Measurements from ENCODE around the gene PVALB.

PVALB gene

GRCh38 chr22:36831206-36831605 is 14.4 kb upstream of the PVALB start:
- no peaks in the 10 kb centered on the region for H3K36me3 ChIP-seq
- H3K27me3 ChIP-seq, result no peaks in the 10 kb centered on the region
- TF ChIP-seq, protein P1, sequence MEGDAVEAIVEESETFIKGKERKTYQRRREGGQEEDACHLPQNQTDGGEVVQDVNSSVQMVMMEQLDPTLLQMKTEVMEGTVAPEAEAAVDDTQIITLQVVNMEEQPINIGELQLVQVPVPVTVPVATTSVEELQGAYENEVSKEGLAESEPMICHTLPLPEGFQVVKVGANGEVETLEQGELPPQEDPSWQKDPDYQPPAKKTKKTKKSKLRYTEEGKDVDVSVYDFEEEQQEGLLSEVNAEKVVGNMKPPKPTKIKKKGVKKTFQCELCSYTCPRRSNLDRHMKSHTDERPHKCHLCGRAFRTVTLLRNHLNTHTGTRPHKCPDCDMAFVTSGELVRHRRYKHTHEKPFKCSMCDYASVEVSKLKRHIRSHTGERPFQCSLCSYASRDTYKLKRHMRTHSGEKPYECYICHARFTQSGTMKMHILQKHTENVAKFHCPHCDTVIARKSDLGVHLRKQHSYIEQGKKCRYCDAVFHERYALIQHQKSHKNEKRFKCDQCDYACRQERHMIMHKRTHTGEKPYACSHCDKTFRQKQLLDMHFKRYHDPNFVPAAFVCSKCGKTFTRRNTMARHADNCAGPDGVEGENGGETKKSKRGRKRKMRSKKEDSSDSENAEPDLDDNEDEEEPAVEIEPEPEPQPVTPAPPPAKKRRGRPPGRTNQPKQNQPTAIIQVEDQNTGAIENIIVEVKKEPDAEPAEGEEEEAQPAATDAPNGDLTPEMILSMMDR (IDR thresholded peaks at IDR 0.05; ENCODE audit: low read depth, low read length), result no peak
- no peak overlapping the region for H3K4me3 ChIP-seq (ENCODE audit: low read depth, low read length)
- DNase-seq, result no peak
- no peaks in the 10 kb centered on the region for H3K4me1 ChIP-seq
- no peaks in the 10 kb centered on the region for H3K9me3 ChIP-seq

DNA sequence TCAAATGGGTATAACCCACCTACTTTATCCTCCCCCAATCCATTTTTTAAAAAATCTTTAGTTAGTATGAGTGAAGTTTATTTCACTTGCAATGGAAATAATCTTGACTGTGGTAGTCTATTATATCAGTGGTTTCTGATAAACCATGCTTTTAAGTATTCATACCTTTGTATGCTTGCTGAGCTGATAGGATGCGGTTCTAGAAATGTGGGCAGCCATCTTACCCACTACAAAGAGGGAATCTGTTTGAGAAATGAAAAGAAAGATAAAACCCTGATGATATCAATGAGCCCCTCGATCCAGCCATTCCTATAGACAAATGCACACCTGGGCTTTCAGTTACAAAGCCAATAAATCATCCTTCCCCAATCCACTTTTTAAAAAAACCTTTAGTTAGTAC is 13.8 kb upstream of the PVALB start:
- Histone ChIP-seq H3K9me3 (no peaks in the 10 kb centered on the region), H3K27me3 (no peaks in the 10 kb centered on the region), H3K36me3 (no peaks in the 10 kb centered on the region), H3K4me3 (ENCODE audit: low read depth, low read length) (no peak overlapping the region), H3K4me1 (no peaks in the 10 kb centered on the region)
- TF ChIP-seq, protein P1 (IDR thresholded peaks at IDR 0.05; ENCODE audit: low read depth, low read length), result no peak
- no peak for DNase-seq

GRCh38 chr22:36829370-36830002 is 12.7 kb upstream of the PVALB start:
- DNase-seq, result no peak
- Histone ChIP-seq H3K27me3 (no peaks in the 10 kb centered on the region), H3K4me1 (no peaks in the 10 kb centered on the region), H3K4me3 (ENCODE audit: low read depth, low read length) (no peak overlapping the region), H3K36me3 (no peaks in the 10 kb centered on the region), H3K9me3 (no peaks in the 10 kb centered on the region)
- TF ChIP-seq, protein P1 (IDR thresholded peaks at IDR 0.05; ENCODE audit: low read depth, low read length), result no peak

DNA sequence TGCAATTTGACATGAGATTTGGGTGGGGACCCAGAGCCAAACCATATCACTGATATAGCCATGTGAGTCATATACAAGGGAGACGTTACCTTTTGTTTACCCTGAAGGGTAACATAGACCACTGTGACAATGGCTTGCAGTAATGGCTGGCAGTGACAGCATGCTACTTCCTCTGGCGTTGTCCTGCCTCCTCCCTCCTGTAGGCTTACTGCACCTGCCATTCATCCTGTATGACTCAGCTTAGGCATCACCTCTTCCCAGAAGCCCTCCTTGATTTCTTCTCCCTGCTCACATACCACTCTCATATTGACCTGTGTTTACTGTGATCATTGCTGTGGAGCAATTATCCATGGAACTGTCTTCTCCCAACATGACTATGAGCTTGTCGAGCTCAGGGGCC is 12.0 kb upstream of the PVALB start:
- no peak for DNase-seq
- H3K27me3 ChIP-seq, result no peaks in the 10 kb centered on the region
- H3K4me1 ChIP-seq, result no peaks in the 10 kb centered on the region

DNA sequence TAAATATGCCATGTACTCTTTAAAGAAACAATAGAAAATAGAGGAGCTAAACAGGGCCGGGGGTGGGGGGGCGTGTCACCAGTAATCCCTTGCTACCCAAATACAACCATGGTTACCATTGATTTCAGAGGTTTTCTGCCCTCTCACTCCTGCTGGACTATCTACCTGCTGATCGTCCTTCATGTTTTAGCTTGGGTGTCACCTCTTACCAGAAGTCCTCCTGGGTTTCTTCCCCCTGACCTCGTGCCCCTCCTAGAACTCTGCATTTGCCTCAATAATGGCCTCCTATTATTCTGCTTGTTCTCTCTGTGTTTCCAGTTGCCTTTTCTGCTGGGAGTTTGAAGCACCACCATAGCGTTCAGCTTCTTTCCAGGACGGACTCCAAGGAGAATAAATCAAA is 9.4 kb upstream of the PVALB start:
- no peak for DNase-seq
- Histone ChIP-seq H3K9me3 (no peaks in the 10 kb centered on the region), H3K4me3 (ENCODE audit: low read depth, low read length) (no peak overlapping the region), H3K27me3 (no peaks in the 10 kb centered on the region), H3K4me1 (no peaks in the 10 kb centered on the region), H3K36me3 (no peaks in the 10 kb centered on the region)
- TF ChIP-seq, protein P1 (IDR thresholded peaks at IDR 0.05; ENCODE audit: low read depth, low read length), result no peak

More for the DNA sequence above, 12.0 kb upstream of the PVALB start:
- Histone ChIP-seq H3K36me3 (no peaks in the 10 kb centered on the region), H3K4me3 (ENCODE audit: low read depth, low read length) (no peak overlapping the region), H3K9me3 (no peaks in the 10 kb centered on the region)
- TF ChIP-seq, protein P1 (IDR thresholded peaks at IDR 0.05; ENCODE audit: low read depth, low read length), result no peak

DNA sequence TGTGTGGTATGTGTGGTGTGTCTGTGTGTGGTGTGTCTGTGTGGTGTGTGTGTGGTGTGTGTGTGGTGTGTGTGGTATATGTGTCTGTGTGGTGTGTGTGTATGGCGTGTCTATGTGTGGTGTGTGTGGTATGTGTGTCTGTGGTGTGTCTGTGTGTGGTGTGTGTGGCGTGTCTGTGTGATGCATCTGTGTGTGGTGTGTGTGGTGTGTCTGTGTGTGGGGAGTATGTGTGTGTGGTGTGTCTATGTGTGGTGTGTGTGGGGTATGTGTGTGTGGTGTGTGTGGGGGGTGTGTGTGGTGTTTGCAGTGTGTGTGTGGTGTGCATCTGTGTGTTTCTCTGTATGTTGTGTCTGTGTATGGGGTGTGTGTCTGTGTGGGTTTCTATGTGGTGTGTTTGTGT is 7.8 kb upstream of the PVALB start:
- Histone ChIP-seq H3K27me3 (peaks cover 11% of the 10 kb centered on the region; the same call in 1 of the 2 replicates), H3K4me1 (no peaks in the 10 kb centered on the region), H3K4me3 (ENCODE audit: low read depth, low read length) (no peak overlapping the region), H3K9me3 (no peaks in the 10 kb centered on the region), H3K36me3 (no peaks in the 10 kb centered on the region)
- TF ChIP-seq, protein P1 (IDR thresholded peaks at IDR 0.05; ENCODE audit: low read depth, low read length), result no peak
- DNase-seq, result no peak
